Measurements from ENCODE around the gene CRYL1.

DNA sequence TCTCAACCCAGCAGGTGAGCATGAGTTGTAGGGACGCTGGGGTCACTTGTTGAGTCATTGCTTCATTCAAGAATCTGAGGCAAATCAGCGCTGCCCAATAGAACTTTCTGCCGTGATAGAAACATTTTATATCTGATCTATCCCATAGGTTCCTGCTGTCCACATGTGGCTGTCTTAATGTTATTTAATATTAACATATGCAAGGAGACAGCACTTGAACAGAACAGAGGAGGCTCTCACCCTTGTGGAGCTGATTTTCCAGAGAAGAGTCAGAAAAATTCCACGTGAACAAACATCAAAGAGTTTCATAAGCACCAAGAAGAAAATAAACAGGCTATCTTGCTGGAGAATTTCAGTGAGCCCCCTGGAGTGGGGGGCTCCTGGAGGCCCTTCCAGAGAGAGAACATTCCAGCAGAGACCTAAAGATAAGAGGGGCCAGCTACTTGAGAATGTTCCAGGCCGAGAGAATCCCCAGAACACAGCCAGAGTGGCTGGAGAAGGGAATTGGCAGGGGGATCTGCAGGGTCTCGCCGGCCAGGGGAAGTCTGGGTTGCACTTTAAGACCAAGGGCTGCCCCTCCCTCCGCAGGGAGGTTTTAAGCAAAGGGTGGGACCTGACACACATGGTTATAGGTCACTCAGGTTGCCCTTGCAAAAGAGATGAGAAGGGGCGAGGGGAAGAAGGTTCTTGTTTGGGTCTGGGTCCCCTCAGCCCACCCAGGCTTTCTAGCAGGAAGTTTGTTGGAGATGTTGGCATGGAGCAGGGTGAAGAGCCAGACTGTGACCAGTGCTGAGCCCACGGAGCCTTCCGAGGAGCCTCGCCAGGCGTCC is 135.7 kb downstream of the CRYL1 start:
- TF ChIP-seq, protein P1, sequence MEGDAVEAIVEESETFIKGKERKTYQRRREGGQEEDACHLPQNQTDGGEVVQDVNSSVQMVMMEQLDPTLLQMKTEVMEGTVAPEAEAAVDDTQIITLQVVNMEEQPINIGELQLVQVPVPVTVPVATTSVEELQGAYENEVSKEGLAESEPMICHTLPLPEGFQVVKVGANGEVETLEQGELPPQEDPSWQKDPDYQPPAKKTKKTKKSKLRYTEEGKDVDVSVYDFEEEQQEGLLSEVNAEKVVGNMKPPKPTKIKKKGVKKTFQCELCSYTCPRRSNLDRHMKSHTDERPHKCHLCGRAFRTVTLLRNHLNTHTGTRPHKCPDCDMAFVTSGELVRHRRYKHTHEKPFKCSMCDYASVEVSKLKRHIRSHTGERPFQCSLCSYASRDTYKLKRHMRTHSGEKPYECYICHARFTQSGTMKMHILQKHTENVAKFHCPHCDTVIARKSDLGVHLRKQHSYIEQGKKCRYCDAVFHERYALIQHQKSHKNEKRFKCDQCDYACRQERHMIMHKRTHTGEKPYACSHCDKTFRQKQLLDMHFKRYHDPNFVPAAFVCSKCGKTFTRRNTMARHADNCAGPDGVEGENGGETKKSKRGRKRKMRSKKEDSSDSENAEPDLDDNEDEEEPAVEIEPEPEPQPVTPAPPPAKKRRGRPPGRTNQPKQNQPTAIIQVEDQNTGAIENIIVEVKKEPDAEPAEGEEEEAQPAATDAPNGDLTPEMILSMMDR (IDR thresholded peaks at IDR 0.05 in 2 of 3, conservative IDR thresholded peaks at IDR 0.05 in 1 of 3; ENCODE audit: borderline replicate concordance in 1 of 3, insufficient read depth in 1 of 3, low read depth in 2 of 3, low read length in 2 of 3), result no peak
- no peak for TF ChIP-seq RAD21 (IDR thresholded peaks at IDR 0.05; ENCODE audit: low read depth)
- no peak for TF ChIP-seq POLR2AphosphoS5 (IDR thresholded peaks at IDR 0.05; ENCODE audit: low read depth, low read length)
- TF ChIP-seq, protein P2, sequence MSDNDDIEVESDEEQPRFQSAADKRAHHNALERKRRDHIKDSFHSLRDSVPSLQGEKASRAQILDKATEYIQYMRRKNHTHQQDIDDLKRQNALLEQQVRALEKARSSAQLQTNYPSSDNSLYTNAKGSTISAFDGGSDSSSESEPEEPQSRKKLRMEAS (IDR thresholded peaks at IDR 0.05), result no peak
- TF ChIP-seq, protein P3, sequence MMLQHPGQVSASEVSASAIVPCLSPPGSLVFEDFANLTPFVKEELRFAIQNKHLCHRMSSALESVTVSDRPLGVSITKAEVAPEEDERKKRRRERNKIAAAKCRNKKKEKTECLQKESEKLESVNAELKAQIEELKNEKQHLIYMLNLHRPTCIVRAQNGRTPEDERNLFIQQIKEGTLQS (IDR thresholded peaks at IDR 0.05), result no peak
- TF ChIP-seq SIN3A (IDR thresholded peaks at IDR 0.05; ENCODE audit: low read depth), result no peak
- TF ChIP-seq, protein P4, sequence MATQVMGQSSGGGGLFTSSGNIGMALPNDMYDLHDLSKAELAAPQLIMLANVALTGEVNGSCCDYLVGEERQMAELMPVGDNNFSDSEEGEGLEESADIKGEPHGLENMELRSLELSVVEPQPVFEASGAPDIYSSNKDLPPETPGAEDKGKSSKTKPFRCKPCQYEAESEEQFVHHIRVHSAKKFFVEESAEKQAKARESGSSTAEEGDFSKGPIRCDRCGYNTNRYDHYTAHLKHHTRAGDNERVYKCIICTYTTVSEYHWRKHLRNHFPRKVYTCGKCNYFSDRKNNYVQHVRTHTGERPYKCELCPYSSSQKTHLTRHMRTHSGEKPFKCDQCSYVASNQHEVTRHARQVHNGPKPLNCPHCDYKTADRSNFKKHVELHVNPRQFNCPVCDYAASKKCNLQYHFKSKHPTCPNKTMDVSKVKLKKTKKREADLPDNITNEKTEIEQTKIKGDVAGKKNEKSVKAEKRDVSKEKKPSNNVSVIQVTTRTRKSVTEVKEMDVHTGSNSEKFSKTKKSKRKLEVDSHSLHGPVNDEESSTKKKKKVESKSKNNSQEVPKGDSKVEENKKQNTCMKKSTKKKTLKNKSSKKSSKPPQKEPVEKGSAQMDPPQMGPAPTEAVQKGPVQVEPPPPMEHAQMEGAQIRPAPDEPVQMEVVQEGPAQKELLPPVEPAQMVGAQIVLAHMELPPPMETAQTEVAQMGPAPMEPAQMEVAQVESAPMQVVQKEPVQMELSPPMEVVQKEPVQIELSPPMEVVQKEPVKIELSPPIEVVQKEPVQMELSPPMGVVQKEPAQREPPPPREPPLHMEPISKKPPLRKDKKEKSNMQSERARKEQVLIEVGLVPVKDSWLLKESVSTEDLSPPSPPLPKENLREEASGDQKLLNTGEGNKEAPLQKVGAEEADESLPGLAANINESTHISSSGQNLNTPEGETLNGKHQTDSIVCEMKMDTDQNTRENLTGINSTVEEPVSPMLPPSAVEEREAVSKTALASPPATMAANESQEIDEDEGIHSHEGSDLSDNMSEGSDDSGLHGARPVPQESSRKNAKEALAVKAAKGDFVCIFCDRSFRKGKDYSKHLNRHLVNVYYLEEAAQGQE (IDR thresholded peaks at IDR 0.05; ENCODE audit: low read depth), result no peak
- no peak for TF ChIP-seq CEBPB (IDR thresholded peaks at IDR 0.05; ENCODE audit: low read depth)
- TF ChIP-seq JUND (IDR thresholded peaks at IDR 0.05), result no peak
- no peak for TF ChIP-seq POLR2A (IDR thresholded peaks at IDR 0.05; ENCODE audit: borderline replicate concordance, extremely low read depth, insufficient read depth, insufficient read length)
- TF ChIP-seq EZH2 (IDR thresholded peaks at IDR 0.05), result no peak
- TF ChIP-seq ZFX (IDR thresholded peaks at IDR 0.05), result no peak
- no peak for TF ChIP-seq YY1 (IDR thresholded peaks at IDR 0.05; ENCODE audit: extremely low read depth, insufficient replicate concordance, low read depth, low read length)

All from HCT116 (cell line).